GM21367 (cell line): ENCODE data around the gene MAGI1.

Source experiments
- ATAC-seq: cut with Tn5 transposase; IDR thresholded peaks from one replicate; pipeline ENCODE4 v1.9.1; 2021; ENCODE audit not compliant: unreplicated experiment

Gene MAGI1

DNA sequence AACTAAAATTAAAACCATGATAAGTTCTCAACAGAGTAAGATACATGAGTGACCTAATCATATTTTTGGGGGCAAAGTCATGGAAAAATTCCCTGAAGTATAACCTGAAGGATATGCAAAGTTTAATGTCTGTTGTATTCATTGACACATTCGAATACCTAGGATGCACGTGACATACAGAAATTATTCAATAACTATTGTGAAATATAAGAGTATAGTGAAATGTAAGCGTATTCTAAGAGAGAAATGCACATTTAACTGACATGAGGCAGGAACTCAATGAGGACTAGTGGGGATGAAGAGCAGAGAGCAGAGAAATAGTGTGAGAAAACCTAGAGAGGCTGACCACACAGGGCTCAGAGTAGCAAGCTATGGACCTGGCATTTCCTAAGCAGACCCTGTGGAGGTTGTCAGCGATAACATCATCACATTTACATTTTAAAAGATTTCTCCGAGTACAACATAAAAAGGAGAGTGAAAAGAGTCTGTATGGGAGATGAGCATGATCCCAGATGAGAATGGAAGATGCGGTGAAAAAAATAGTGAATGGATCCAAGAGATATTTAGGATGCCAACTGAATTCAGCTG, 588.8 kb downstream of the MAGI1 start:
- ATAC-seq = no peak

DNA sequence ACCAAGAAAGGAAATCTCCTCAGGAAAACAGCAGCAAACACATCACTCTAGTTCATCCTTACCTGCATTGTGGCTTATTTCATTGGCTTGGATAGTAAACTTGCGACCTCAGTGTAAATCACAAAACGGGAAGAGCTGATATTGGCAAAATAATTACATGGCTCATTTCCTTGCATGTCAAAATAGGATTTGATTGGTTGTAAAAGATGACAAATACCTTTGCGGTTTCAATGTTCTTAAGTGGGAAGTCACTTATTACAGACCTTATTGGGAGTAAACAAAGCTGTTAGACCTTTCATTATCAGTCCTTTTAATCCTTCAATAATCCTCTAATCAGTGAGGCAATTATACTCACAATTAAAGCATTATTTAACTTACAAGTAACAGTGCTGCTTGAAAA, 590.6 kb downstream of the MAGI1 start:
- no peak for ATAC-seq

DNA sequence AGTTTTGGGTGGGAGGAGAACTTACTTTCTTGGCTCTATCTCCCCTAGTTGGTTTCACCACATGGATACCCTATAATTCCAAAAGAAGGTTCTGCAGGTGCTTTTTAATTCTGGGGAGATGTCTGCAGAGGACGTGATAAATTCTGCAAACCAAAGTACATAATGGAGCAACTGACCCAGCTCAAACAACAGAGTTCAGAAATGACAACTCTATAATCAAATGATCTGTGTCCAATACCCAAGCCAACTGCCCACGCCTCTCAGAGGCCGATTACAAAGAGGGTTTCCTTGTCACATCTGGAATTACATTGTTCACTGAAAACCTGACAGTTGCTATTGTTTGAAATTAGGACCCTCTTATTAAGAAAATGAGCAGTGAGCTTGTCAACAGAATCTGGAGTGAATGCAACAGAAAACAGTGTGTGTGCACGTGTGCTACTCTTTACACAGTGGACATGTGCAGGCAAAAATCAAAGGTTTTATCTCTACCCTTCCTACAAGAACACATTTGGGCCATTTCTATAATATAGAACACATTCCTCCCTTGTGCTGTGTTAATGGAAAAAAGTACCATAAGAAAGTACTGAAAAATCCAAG, 593.0 kb downstream of the MAGI1 start:
- no peak for ATAC-seq

DNA sequence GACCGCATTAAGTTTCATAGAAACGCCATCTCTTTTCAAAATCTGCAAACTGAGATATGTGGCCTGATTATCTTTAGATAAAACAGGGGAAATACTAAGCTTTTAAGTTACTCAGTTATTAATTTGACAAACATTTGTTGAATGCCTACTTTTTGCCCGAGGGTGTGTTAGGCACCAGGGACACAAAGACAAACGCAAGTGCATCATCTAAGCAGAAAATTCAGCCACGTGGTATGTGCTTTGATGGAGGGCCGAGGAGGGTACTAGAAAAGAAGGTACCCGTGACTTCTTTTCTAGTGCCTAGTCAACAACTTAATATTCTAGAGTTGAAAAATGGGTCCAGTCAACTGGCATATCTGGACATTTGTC, 594.3 kb downstream of the MAGI1 start:
- no peak for ATAC-seq

DNA sequence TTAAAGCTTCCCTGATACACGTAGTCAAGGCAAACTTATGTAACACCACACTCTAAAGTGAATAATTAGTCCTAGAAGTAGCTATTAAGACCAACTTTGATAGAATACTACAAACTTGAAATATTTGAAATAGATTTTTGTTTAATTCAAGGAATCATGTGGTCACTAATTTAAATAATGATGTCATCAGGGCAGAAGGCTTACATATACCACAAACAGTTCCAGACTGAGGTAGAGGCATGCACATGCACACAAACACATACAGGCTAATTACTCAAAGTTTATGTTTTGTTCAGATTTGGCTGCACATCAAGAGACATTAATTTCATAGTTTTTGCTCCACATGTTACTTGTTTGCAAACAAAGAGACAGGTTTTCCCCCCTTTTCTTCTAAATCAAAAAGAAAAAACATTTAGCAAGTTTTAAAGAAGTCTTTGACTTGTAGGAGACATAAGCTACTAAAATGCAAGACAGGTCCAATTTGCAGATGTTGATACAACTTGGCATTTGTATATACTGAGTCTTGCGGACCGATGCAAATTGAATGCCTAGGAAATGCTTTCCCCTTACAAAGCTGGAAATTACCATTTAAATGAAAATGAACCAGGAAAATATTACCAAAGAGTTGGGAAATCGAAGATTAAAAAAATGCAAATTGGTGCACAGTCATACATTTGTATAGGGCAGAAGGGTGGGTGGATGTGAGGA, 594.8 kb downstream of the MAGI1 start:
- no peak for ATAC-seq

DNA sequence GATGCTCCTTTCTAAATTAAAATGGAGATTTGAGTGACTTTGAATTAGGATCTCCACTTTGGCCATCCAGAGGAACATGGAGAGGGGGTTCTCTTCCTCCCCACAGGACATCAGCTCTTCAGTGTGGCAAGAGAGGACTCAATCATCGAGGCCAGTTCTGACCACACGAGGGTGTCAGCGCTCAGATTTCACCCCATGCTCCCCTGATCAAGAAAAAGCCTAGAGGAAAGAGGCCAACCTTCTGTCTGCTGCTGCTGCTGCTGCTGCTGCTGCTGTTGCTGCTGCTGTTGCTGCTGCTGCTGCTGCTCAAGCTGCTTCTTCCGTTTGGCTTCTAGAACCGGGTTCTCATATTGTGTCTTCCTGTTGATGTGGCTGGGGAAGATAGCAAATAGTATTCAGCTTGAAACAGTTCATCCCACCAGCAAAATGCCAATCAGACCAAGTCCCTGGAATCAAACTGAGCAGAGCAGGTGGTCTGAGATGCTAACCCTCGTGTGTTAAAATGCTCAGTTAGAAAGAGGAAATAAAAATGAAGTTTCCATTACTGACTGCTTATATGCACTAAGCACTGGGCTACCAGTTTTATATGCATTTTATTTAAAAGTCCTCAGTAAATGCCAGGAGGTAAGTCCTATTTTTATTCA, 599.0 kb downstream of the MAGI1 start:
- no peak for ATAC-seq

DNA sequence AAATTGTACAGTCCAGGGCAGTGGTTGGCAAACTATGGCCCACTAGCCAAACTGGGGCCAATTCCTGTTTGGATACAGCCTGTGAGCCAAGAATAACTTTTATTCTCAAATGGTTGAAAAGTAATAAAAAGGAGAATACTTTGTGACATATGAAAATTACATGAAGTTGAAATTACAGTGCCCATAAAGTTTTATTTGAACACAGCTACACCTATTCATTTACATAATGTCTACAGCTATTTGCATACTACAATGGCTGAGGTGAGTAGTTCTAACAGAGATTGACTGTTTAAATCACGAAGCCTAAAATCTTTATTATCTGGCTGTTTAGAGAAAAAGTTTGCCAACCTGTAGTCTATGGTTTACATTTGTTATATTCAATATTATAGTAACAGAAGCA, 600.1 kb downstream of the MAGI1 start:
- ATAC-seq = no peak

DNA sequence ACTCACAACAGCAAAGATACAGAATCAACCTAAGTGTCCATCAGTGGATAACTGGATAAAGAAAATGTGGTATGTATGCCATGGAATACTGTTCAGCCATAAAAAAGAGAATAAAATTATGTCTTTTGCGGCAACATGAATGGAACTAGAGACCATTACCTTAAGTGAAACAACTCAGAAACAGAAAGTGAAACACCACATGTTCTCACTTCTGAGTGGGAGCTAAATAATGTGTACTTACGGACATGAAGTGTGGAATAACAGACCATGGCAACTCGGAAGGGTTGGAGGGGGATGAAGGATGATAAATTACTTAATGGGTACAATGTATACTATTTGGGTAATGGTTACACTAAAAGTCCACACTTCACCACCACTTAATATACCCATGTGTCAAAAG, 600.6 kb downstream of the MAGI1 start:
- no peak for ATAC-seq

DNA sequence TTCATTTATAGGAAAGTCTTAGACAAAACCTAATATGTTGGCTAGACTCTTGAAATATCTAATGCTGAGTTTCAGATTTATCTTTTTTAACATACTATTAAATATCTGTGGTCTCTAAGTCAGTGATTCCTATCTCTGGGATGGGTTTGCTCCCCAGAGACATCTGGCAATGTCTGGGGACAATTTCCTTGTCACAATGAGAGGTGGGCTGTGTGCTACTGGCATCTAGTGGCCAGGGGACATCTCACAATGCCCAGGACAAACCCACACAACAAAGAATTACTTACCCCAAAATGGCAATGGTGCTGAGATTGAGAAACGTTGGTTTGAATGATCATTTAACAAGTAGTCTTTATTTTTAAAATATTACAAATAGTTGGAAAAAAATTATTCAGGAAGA, 602.1 kb downstream of the MAGI1 start:
- ATAC-seq = no peak

DNA sequence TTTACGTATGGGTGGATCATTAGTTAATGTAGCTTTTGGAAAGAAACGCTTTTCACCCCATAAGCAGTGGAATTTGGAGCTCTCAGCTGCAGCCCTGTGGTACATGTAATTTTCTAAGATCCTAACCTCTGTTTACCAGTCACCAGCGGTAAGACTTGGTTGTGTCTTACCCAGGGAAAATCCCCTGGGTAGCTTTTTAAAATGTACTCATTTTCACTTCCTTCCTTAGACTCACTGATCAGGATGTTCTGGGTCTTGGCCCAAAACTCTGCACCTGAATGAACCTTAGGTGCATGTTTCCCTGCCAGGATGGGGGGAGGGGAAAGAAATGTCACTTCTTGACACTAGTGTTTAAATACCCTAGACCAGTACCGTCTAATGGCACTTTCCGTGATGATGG, 605.2 kb downstream of the MAGI1 start:
- ATAC-seq = no peak

DNA sequence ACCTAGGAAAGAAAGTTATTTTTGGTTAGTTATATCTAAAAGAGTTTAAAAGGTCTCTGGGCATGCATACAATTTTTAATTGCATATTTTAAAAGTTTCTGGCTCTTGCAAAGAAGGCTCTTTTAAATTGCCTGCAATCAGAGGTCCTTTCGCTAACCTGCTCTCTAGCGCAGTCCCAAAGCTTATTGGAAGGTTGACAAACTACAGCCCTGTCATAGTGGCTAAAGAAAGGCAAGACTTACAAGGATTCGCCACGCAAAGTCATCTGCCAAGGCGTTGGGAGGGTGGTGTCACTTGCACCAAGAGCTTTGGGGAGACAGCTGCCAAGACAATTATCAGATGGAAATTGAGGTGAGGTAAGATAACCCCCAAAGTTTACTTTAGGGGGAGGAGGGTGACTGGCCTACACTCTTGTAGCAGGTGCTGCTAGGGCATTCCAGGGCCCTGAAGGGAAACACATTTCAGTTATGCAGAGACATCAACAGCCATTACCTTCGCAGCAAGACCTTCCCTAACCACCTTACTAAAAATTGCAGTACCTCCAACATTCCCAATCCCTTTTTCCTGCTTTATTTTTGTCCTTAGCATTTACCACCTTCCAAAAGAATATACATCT, 606.2 kb downstream of the MAGI1 start:
- ATAC-seq = no peak

DNA sequence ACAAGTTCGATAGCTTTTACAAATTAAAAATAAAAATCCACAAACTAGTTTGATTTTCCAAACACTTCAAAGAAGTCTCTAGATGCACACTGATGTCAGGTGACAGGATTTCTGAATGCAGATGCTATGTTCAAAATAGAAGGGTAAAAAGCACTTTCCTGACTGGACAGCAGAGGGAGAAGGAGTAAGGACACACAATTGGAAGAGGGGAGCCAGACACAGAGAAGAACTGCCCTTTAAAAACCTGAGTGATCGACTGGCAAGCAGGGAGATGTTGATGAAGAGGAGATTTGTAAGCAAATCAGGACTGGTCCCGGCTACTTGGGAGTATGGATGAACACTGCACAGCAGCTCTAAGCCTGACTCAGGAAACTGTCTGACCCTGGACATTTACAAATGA, 612.8 kb downstream of the MAGI1 start:
- no peak for ATAC-seq

DNA sequence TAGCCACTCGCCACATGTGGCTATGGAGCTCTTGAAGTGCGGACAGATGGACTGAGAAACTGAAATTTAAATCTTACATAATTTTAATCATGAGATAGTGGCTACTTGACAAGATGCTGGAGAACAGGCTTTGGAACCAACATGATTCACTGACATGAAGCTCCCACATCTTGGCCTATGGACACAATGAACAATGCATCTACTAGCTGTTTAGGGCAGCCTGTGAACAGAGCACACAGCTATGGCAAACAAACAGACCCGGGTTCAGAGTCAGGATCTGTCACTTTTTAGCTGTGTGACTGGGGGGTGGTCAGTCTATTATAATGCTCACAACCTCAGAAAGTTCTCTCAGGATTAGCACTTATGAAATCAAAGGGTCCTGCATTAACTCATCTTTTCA, 616.6 kb downstream of the MAGI1 start:
- ATAC-seq = no peak

DNA sequence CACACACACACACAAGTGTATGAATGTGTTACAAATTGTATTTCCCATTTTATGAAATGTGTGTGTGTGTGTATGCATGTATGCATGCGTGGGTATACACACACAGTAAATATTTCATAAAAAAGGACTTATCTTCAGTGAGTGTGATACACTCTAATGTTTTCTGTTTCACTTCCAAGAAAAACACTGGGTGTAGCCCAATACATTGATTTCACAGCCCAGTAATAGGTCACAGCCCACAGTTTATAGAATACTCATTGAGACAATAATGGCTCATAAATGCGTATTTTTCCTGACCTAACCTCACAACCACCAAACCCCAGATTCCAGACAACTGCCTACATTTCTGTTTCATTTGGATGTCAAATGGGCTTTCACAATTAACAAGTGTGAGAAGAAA, 619.5 kb downstream of the MAGI1 start:
- no peak for ATAC-seq

DNA sequence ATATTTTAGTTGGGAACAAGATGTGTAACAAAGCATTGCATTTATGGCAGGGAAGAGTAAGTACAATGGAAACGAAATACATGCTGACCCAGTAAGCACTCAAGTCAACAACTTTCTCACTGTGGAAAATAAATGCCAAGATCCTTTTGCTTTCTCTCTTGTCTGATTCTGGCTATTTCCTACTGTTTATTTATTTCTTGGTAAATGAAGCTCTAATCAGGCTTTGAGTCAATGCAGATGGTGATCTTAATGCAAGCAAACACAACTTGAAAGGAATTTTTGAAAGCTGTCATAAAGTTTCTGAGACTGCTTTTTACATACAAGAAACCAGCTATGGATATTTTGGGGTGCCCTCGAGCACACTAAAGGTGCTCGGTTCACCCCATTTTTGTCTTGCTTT, 624.8 kb downstream of the MAGI1 start:
- ATAC-seq = no peak

DNA sequence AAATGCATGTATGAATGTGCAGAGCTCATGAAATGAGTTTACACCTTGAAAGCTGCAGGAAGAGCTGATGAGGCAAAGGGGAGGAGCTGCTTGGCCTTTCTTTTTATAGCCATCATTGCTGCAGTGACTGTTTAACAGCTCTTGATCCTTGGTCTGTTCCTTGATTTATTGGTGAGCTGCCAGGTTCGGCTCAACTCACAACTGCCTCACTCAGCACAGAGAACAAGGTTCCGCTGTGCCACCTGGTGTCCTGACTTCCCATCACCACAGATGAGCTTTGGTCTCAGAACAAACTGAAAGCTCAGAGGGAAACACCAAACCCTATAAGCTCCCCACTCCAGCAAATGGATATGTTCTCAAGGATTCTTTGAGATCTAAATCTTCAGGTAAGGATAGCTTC, 626.1 kb downstream of the MAGI1 start:
- ATAC-seq = no peak

DNA sequence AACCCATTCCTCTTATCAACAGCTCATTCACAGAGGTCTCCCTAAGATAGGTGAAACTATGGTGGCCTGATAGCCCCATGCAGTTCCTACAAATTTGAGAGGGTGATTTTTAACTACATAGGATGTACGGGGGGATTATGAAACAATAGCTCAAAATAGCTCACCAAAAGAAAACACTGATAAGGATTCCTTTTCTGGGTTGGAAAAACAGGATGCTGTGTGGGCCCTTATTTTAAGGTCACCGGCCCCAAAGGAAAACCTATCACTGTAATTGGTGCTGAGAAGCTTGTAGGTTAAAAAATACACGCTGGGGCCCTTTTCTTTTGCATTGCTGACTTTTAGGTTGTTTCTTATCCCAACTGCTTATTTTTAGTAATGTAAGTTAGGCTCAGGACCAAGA, 627.4 kb downstream of the MAGI1 start:
- no peak for ATAC-seq

DNA sequence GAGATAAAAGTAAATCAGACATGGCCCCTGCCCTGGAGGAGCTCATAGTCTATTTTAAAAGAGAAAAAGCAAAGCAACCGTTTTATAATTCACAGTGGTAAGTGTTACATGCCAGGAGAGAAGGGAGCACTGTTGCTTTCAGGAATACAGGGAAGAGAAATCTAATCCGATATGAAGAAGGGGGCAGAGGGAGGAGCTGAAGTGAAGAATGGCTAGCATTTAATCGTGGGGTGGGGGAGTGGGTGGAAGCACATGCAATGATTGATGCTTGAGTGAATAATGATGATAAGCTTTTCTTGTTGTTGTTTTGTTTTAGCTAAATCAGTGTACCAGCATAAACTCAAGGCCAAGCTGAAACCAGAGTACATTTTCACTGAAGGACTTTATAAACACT, 629.5 kb downstream of the MAGI1 start:
- ATAC-seq = no peak

DNA sequence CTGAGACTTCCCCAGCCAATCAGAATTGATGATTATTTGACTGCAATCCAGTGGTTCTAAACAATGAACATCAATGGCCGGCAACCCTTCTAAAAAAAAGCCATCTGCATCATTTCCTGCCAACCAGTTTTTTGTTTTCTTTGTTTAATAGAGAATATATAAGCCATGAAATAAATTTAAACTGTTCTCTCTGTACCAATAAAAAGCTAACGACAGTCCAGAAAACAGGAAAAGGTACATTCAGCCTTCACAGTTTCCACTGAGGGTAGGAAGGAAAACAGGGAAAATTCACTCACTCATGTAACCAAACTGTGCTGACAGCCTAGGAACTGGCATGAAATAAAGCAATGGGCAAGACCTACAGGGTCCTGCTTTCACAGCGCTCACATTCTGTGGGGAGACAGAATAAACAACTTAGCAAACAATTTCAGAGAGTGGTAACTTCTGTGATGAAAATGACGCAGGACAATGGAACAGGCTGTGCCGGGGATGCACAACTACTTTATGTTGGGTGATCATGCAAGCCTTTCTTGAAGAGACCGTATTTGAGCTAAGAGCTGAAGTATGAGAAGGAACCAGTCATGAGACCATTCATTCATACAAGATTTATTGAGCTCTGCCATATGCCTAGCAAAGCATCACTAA, 630.1 kb downstream of the MAGI1 start:
- ATAC-seq = no peak

DNA sequence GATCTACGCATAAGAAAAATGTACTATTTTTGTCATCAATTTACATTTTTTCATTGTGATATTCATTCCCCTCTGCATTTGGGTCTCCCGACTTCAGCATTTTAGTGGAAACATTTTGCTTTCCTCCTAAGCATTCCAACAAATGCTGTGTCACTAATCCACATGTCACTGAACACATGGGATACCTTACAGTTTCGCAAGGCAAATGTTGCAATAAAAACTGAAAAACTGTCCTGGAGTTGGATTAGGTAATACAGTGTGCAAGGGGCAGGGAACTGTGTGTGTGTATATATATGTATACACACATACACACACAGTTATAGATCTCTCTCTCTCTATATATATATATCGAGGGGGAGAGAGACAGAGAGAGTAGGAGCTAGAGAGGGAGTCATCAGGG, 632.2 kb downstream of the MAGI1 start:
- no peak for ATAC-seq

DNA sequence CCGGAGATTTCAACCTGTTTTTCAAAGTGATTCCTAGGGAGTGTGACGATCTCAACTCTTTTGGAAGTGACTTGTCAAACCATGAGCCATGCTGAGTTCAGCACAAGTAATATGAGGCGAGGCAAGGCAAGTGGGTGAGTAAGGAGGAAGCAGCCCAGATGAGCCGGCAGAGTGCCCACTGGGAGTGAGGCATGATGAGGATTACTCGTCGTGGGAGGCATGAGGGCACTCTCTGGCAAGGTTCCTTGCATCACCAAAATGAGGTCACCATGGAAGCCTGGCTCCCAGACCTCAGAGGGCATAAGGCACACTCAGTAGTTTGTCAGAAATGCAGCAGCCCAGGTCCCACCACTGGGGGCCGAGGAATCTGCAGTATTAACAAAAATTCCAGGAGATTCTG, 636.1 kb downstream of the MAGI1 start:
- no peak for ATAC-seq
